Astrocyte of the cerebellum (primary cell): ENCODE data around the gene ATL2.

ENCODE experiments used
- DNase-seq: peaks from one replicate; pipeline ENCODE4 v3.0.0-alpha.2; 2011; ENCODE audit warnings: low read depth
- H3K4me3 ChIP-seq: 2 replicates; pipeline ENCODE4 v1.5.1; 2011; ENCODE audit warnings: mild to moderate bottlenecking, low read depth, low read length, moderate library complexity
- CTCF ChIP-seq: IDR thresholded peaks from 2 replicates; pipeline ENCODE4 v1.5.1; 2012; ENCODE audit warnings: low read length, low read depth, moderate library complexity, mild to moderate bottlenecking; ENCODE audit errors: missing control alignments
- in situ Hi-C: cut with HindIII; loops from 2 replicates; pipeline ENCODE4 v1.10.0; 2017; ENCODE audit warnings: low sequenced_read_pairs

Gene ATL2

DNA sequence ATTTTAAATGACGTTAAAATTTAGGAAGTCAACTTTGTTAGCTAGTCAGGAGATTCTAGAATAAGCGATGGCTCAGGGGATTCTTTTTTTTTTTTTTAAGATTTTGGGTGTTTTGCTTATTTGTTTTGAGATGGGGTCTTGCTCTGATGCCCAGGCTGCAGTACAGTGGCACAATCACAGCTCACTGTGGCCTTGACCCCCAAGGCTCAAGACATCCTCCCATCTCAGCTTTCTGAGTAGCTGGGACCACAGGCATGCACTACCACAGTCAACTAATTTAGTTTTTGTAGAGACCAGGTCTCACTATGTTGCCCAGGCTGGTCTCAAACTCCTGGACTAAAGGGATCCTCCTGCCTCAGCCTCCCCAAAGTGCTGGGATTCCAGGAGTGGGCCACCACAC is 16.9 kb downstream of the ATL2 start:
- no peak for DNase-seq
- no peak for TF ChIP-seq CTCF
- H3K4me3 ChIP-seq: no peak overlapping the region
- in situ Hi-C loops: no loop called here

- no peak for TF ChIP-seq CTCF
- no peak overlapping the region for H3K4me3 ChIP-seq
- in situ Hi-C loops: no loop called here
- no peak for DNase-seq
Measured at GRCh38 chr2:38353402-38353801, 23.7 kb downstream of the ATL2 start.

DNA sequence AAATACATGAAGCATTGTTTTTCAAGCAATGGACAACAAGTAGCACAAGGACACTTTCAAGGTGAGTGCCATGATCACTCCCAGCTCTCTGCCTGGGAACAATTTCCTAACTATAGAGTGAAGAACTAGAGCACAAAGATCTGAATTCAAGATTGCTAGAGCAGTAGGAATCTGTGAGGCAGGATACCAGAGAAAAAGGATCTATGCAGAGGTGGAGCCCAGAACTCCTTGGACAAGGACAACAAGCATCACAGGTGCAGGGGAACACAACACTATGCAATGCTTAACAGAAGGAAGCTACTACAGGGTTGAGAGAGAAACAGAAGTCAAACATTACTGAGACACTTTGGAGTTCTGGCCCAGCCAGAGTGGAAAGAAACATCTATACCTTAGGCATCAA is 24.7 kb downstream of the ATL2 start:
- no peak for TF ChIP-seq CTCF
- in situ Hi-C loops: no loop called here
- DNase-seq: no peak
- H3K4me3 ChIP-seq: no peak overlapping the region

DNA sequence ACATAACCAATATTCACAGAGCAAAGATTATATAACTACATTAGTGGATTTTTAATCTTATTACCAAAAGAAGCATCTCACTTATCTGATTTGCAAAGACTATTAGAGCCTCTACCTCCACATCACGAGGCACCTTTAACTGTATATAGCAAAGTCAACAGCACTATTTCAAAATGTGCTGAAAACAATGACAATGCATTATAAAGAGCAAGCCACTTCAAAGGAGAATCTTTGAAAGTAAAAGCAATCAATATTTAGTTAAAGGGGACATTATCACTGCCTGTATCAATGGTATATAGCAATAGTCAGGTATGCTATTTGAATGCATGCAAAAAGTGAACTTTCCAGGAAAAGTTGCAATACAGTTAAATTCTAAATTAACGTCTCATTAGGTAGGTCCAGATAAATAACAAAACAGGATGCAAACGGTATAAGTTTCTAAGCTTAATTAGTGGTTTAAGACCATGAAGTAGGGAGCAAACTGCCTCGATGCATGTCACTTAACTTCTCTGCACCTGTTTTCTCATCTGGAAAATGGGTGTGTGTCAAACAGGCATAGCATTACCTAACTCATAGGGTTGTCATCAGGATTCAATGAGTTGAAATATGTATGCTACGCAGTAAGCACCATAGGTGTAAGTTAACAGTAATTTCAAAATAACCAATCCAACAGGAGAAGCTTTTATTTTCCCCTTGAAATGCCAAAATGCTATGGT is 31.6 kb downstream of the ATL2 start:
- no peak for DNase-seq
- in situ Hi-C loops: no loop called here
- TF ChIP-seq CTCF: no peak
- H3K4me3 ChIP-seq: no peak overlapping the region

DNA sequence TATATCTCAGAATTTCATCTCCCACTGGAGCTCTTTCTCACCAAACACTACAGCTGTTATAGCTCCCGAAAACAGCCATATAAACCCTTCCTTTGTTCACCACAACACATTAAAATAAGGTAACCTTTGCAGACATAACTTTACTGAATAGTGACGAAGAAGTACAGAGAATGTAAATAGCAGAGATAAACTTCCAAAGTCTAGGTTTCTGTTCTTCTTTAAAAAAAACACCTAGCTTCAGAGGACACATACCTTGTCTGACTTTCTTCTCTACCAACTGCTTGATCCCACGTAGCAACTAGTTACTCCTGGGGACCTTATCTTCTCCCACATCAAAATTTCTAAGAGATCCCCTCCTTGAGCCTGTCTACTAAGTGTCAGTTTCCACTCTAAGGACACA is 32.3 kb downstream of the ATL2 start:
- no peak overlapping the region for H3K4me3 ChIP-seq
- TF ChIP-seq CTCF: no peak
- no peak for DNase-seq
- in situ Hi-C loops: no loop called here

- in situ Hi-C loops: no loop called here
- no peak overlapping the region for H3K4me3 ChIP-seq
- no peak for DNase-seq
- TF ChIP-seq CTCF: no peak
Measured at GRCh38 chr2:38343212-38343611, 33.9 kb downstream of the ATL2 start.
